ENCODE data around the gene MACROH2A1.
A peak's percentile ranks its signal among the peaks of the same experiment; 100 is the strongest.

MACROH2A1 gene

DNA sequence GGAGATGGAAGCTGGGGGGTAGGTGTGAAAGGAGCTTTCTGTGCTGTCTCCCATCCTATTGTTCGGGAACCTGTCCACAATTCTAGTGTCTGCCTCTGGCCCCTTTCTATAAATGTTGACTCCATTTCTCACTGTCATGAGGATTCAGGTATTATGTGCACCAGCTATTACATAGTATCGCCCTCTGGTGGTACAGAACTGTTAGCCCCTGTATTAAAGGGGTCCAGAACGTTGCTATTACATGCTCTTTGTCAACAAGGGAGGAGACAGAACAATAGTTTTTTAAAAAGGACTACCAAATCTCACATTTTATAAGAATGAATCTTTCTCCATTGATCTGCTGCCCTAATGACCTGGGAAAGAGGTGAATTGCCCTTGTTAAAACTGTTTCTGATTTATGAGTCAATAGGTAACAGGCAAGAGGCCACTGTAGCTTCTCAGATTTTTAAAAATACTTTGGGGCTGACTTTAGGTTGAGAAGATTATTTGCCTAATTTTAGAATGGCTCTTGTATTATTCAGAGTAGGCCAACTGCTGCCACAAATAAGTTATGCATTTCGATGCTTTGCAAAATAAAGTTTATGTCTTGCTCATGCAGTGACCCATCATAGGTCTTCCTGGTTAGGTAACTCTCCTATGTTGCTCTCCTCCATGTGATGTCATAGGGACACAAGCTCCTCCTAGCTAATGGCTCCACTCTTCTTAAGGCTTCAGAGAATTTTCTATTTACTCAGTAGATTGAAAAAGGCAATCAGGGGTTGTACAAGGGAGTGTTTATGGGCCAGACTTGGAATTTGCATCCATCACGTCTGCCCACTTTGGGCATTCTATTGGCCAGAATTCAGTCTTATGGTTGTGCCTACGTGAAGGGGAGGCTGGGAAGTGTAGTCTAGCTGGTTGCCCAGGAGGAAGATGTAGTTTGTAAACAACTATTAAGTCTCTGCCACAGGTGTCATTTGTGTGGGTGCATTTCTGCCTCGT lies 27.4 kb upstream of the MACROH2A1 start:
- Histone ChIP-seq H3K27me3 (ENCODE audit: insufficient read depth, low read depth, severe bottlenecking) (no peaks in the 10 kb centered on the region), H3K9me3 (ENCODE audit: severe bottlenecking) (no peaks in the 10 kb centered on the region), H3K36me3 (no peaks in the 10 kb centered on the region), H3K4me3 (ENCODE audit: low read depth, low read length) (no peak overlapping the region), H3K27ac (no peak overlapping the region)
- TF ChIP-seq, protein P1, sequence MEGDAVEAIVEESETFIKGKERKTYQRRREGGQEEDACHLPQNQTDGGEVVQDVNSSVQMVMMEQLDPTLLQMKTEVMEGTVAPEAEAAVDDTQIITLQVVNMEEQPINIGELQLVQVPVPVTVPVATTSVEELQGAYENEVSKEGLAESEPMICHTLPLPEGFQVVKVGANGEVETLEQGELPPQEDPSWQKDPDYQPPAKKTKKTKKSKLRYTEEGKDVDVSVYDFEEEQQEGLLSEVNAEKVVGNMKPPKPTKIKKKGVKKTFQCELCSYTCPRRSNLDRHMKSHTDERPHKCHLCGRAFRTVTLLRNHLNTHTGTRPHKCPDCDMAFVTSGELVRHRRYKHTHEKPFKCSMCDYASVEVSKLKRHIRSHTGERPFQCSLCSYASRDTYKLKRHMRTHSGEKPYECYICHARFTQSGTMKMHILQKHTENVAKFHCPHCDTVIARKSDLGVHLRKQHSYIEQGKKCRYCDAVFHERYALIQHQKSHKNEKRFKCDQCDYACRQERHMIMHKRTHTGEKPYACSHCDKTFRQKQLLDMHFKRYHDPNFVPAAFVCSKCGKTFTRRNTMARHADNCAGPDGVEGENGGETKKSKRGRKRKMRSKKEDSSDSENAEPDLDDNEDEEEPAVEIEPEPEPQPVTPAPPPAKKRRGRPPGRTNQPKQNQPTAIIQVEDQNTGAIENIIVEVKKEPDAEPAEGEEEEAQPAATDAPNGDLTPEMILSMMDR (IDR thresholded peaks at IDR 0.05; ENCODE audit: low read depth, low read length), result peak; percentile 69
- peak; percentile 52 for DNase-seq

DNA sequence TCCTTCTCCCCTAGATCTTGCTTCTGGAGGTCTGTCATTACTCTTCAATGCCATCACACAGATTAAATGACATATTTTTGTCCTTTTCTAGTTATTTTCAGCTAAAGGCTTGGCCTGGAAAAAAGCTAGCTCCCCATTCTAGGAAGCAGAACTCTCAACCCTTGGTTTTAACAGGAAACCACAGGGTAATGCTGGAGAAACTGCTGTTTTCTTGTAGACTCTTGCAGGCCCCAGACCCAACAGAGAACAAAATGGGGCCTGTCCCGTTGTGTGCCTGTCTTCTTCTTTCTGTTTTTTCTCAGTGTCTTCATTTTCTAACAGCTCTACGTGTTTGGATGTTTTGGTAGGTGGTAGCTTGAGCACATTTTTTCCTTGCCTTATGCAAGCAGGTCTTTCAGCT lies 26.6 kb upstream of the MACROH2A1 start:
- Histone ChIP-seq H3K27ac (no peak overlapping the region), H3K4me3 (ENCODE audit: low read depth, low read length) (no peak overlapping the region)
- no peak for DNase-seq

DNA sequence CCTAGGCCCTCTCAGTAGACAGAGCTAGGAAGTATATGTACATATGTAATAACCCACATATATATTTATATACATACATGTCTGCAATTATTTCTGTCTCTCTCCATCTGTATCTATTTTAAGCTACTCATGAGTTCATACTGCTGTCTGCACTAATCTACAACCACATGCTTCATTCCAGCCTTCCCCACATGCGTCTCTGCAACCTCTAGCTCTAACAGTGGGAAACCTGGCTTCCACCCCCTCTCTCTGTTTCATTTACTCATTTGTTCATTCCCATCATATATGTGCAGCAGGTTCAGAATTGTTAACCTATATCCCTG lies 24.8 kb upstream of the MACROH2A1 start:
- Histone ChIP-seq H3K9me3 (ENCODE audit: severe bottlenecking) (no peaks in the 10 kb centered on the region), H3K4me3 (ENCODE audit: low read depth, low read length) (no peak overlapping the region)

More for the DNA sequence above, 26.6 kb upstream of the MACROH2A1 start:
- Histone ChIP-seq H3K36me3 (no peaks in the 10 kb centered on the region), H3K9me3 (ENCODE audit: severe bottlenecking) (no peaks in the 10 kb centered on the region), H3K27me3 (ENCODE audit: insufficient read depth, low read depth, severe bottlenecking) (no peaks in the 10 kb centered on the region)
- TF ChIP-seq, protein P1 (IDR thresholded peaks at IDR 0.05; ENCODE audit: low read depth, low read length), result no peak

DNA sequence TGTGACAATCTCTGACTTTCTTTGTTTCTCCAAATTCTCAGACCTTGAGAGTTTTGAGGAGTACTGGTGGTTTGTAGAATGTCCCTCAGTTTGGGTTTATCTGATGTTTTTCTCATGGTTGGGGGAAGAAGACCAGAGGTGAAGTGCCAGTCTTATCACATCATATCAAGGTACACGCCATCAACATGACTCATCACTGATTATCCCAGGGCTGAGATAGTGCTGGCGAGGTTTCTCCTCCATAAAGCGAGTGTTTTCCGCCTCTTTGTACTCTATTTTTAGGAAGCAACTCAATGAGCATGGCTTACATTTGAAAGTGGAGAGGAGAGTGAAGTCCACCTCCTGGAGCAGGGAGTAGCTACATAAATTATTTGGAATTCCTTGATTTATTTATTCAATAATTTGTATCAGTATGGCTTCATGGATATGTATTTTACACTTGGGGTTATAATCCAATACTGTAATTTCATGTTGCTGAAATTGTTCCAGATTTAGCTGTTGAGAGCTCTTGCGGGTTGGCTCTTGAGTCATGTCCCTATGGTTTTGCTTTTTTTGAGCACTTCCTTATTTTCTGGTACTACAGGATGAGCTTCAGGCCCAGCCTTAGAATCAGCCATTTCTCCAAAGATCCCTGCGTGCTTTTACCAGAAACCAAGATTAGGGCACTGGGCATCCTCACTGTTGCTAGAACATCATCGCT lies 24.3 kb upstream of the MACROH2A1 start:
- TF ChIP-seq, protein P1 (IDR thresholded peaks at IDR 0.05; ENCODE audit: low read depth, low read length), result no peak
- no peaks in the 10 kb centered on the region for H3K36me3 ChIP-seq
- H3K4me3 ChIP-seq (ENCODE audit: low read depth, low read length), result no peak overlapping the region
- H3K9me3 ChIP-seq (ENCODE audit: severe bottlenecking), result no peaks in the 10 kb centered on the region
- no peaks in the 10 kb centered on the region for H3K27me3 ChIP-seq (ENCODE audit: insufficient read depth, low read depth, severe bottlenecking)
- no peak overlapping the region for H3K27ac ChIP-seq
- no peak for DNase-seq

More for the DNA sequence above, 24.8 kb upstream of the MACROH2A1 start:
- no peak for DNase-seq
- H3K27me3 ChIP-seq (ENCODE audit: insufficient read depth, low read depth, severe bottlenecking), result no peaks in the 10 kb centered on the region
- H3K36me3 ChIP-seq, result no peaks in the 10 kb centered on the region
- TF ChIP-seq, protein P1 (IDR thresholded peaks at IDR 0.05; ENCODE audit: low read depth, low read length), result no peak
- no peak overlapping the region for H3K27ac ChIP-seq

DNA sequence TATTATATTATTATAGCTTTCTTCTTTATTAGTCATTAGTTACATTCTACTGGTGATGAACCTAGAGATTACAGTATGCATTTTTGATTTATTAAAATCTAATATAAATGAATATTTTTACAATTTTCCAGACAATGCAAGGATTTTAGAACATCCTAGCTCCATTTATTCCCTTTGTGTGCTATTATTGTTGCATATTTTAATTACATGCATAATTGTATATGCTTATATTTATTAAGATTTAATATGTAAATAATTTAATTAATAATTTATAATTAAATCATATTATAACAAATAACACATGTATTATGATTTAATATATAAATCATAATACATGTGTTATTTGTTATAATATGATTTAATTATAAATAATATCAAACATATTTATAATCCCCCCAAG lies 23.4 kb upstream of the MACROH2A1 start:
- Histone ChIP-seq H3K27me3 (ENCODE audit: insufficient read depth, low read depth, severe bottlenecking) (no peaks in the 10 kb centered on the region), H3K27ac (no peak overlapping the region), H3K36me3 (no peaks in the 10 kb centered on the region), H3K4me3 (ENCODE audit: low read depth, low read length) (no peak overlapping the region), H3K9me3 (ENCODE audit: severe bottlenecking) (no peaks in the 10 kb centered on the region)
- TF ChIP-seq, protein P1 (IDR thresholded peaks at IDR 0.05; ENCODE audit: low read depth, low read length), result no peak
- no peak for DNase-seq

All from WERI-Rb-1 (cell line).